Kasumi-1 (cell line): ENCODE measurements around the gene NFASC.

Experiments
- DNase-seq, 2 experiments: peaks; one replicate each; lab custom pipeline; 2025; lab: John Stamatoyannopoulos, UW

NFASC gene

GRCh38 chr1:205041998-205042910, 171.6 kb downstream of the NFASC start:
- no peak for DNase-seq

GRCh38 chr1:205042911-205043806, 172.5 kb downstream of the NFASC start, which contains the start of gene CNTN2:
Gene CNTN2, plus strand, starts transcription at chr1:205043212. Its CDS starts 9,974 bp downstream, at chr1:205053186.
- DNase-seq = no peak

- no peak for DNase-seq
These were observed 173.2 kb downstream of the NFASC start for GRCh38 chr1:205043866-205044265.

- DNase-seq = no peak
These were observed 174.1 kb downstream of the NFASC start for GRCh38 chr1:205044741-205045140.

- DNase-seq = no peak
These were observed 174.5 kb downstream of the NFASC start for GRCh38 chr1:205045146-205045545.

GRCh38 chr1:205046870-205047269, 176.2 kb downstream of the NFASC start:
- no peak for DNase-seq

GRCh38 chr1:205047764-205048231, 177.1 kb downstream of the NFASC start:
- no peak for DNase-seq

GRCh38 chr1:205048382-205048781, 177.7 kb downstream of the NFASC start:
- DNase-seq = no peak

- no peak for DNase-seq
These were observed 178.8 kb downstream of the NFASC start for GRCh38 chr1:205049479-205049878.

- DNase-seq = no peak
These were observed 182.0 kb downstream of the NFASC start for GRCh38 chr1:205052690-205053089.

- no peak for DNase-seq
These were observed 182.6 kb downstream of the NFASC start for GRCh38 chr1:205053296-205053695.

- DNase-seq = no peak
These were observed 183.4 kb downstream of the NFASC start for GRCh38 chr1:205054013-205054412.

- no peak for DNase-seq
These were observed 185.5 kb downstream of the NFASC start for GRCh38 chr1:205056188-205056611.

GRCh38 chr1:205056956-205057568, 186.4 kb downstream of the NFASC start:
- no peak for DNase-seq

- DNase-seq = no peak
These were observed 187.3 kb downstream of the NFASC start for GRCh38 chr1:205057808-205058575.

GRCh38 chr1:205058853-205059252, 188.2 kb downstream of the NFASC start:
- no peak for DNase-seq

- no peak for DNase-seq
These were observed 189.0 kb downstream of the NFASC start for GRCh38 chr1:205059660-205060059.

- DNase-seq = no peak
These were observed 190.1 kb downstream of the NFASC start for GRCh38 chr1:205060746-205061145.

- DNase-seq = no peak
These were observed 190.6 kb downstream of the NFASC start for GRCh38 chr1:205061227-205061626.

GRCh38 chr1:205061665-205062069, 191.0 kb downstream of the NFASC start:
- DNase-seq = peak; percentile 59 to 75

GRCh38 chr1:205062319-205062718, 191.7 kb downstream of the NFASC start:
- DNase-seq = no peak
